Endothelial cell of umbilical vein (primary cell): ENCODE results near the gene KLHL1.

Source experiments
- CTCF ChIP-seq, 2 donors: IDR thresholded peaks; 1 replicate in 1 of 2; 2 replicates in 1 of 2; pipeline ENCODE4 v1.5.1; 2011; ENCODE audit warnings: low read length in 2 of 2, mild to moderate bottlenecking in 2 of 2, moderate library complexity in 2 of 2, control low read depth in 1 of 2, inconsistent platforms in 1 of 2, low read depth in 1 of 2; ENCODE audit not compliant: insufficient read depth in 1 of 2; ENCODE audit errors: extremely low read depth in 1 of 2
- EZH2 ChIP-seq: IDR thresholded peaks from 2 replicates; pipeline ENCODE4 v1.6.1; 2012; ENCODE audit warnings: borderline replicate concordance, low read depth, mild to moderate bottlenecking, moderate library complexity, low read length, inconsistent platforms; ENCODE audit not compliant: severe bottlenecking
- GATA2 ChIP-seq: IDR thresholded peaks from 2 replicates; pipeline ENCODE4 v1.7.0; 2011; ENCODE audit warnings: low read depth, mild to moderate bottlenecking, moderate library complexity, mixed read lengths, low read length; ENCODE audit not compliant: insufficient read length, insufficient read depth
- JUN ChIP-seq: IDR thresholded peaks from 2 replicates; pipeline ENCODE4 v1.6.1; 2011; ENCODE audit warnings: borderline replicate concordance, low read depth; ENCODE audit not compliant: insufficient read length, insufficient read depth
- MAX ChIP-seq: IDR thresholded peaks from 2 replicates; pipeline ENCODE4 v1.6.1; 2011; ENCODE audit not compliant: insufficient read depth, insufficient read length
- MYC ChIP-seq: IDR thresholded peaks from one replicate; pipeline ENCODE4 v1.6.1; 2011; ENCODE audit warnings: mild to moderate bottlenecking, low read depth, low read length
- POLR2A ChIP-seq: IDR thresholded peaks from 2 replicates; pipeline ENCODE4 v1.6.1; 2012; ENCODE audit warnings: low read depth, mild to moderate bottlenecking, control low read depth, low read length
- POLR2AphosphoS5 ChIP-seq: IDR thresholded peaks from 2 replicates; pipeline ENCODE4 v1.6.1; 2012; ENCODE audit warnings: low read depth, mild to moderate bottlenecking, control low read depth, low read length, moderate library complexity; ENCODE audit not compliant: insufficient read depth

- TF ChIP-seq POLR2A: no peak
- no peak for TF ChIP-seq MAX
- TF ChIP-seq CTCF (IDR thresholded peaks at IDR 0.05; ENCODE audit: extremely low read depth in 1 of 2, insufficient read depth in 1 of 2, low read depth in 1 of 2, low read length in 2 of 2): no peak
- TF ChIP-seq GATA2: no peak
- TF ChIP-seq JUN: no peak
- no peak for TF ChIP-seq POLR2AphosphoS5
- no peak for TF ChIP-seq EZH2
- TF ChIP-seq MYC: no peak
Observed at GRCh38 chr13:69999875-70000274, 108.4 kb downstream of the KLHL1 start.
